Measurements from ENCODE around the gene TMEM86B.

- TF ChIP-seq CTCF (IDR thresholded peaks at IDR 0.05) (no peak), EZH2phosphoT487 (IDR thresholded peaks at IDR 0.05) (no peak)
These were observed 3.1 kb upstream of the TMEM86B start for GRCh38 chr19:55231391-55232285.
